HFF-Myc (cell line): ENCODE data around the gene MSI2.

Source experiments
- DNase-seq: peaks from one replicate; pipeline ENCODE4 v3.0.0-alpha.2; 2011; ENCODE audit warnings: low read depth; ENCODE audit errors: extremely low read depth
- H3K4me3 ChIP-seq: replicated peaks from 2 replicates; pipeline ENCODE4 v1.5.1; 2011; ENCODE audit warnings: low read depth, mild to moderate bottlenecking, control low read depth, low read length
- TF ChIP-seq, protein P1 (sequence below): IDR thresholded peaks from 2 replicates; pipeline ENCODE4 v1.5.1; 2012; ENCODE audit warnings: mild to moderate bottlenecking, low read depth, low read length, control low read depth; ENCODE audit errors: missing control alignments

Gene MSI2

GRCh38 chr17:57323391-57323790 is 67.1 kb downstream of the MSI2 start:
- no peak for DNase-seq
- TF ChIP-seq, protein P1, sequence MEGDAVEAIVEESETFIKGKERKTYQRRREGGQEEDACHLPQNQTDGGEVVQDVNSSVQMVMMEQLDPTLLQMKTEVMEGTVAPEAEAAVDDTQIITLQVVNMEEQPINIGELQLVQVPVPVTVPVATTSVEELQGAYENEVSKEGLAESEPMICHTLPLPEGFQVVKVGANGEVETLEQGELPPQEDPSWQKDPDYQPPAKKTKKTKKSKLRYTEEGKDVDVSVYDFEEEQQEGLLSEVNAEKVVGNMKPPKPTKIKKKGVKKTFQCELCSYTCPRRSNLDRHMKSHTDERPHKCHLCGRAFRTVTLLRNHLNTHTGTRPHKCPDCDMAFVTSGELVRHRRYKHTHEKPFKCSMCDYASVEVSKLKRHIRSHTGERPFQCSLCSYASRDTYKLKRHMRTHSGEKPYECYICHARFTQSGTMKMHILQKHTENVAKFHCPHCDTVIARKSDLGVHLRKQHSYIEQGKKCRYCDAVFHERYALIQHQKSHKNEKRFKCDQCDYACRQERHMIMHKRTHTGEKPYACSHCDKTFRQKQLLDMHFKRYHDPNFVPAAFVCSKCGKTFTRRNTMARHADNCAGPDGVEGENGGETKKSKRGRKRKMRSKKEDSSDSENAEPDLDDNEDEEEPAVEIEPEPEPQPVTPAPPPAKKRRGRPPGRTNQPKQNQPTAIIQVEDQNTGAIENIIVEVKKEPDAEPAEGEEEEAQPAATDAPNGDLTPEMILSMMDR = no peak
- H3K4me3 ChIP-seq = no peak overlapping the region

GRCh38 chr17:57324060-57324459 is 67.7 kb downstream of the MSI2 start:
- no peak overlapping the region for H3K4me3 ChIP-seq
- no peak for DNase-seq

DNA sequence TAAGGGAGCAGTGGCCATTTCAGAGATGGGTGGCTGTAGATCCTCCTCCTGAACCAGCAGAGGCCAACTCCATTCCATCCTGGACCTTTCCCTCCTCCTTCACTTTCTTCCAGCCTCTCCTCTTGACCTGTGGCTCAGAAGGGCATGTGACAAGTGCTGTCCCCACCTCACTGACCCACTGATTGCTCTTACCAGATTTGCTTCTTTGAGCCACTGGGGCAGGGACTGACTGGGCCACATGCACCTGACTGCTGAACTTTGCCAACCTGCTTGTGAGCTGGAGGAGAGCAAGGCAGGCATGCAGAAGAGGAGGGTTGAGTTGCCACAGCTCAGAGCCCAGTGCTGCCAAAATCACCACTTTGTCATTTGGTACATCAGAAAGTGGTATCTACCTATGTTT is 68.3 kb downstream of the MSI2 start:
- TF ChIP-seq, protein P1 = no peak
- H3K4me3 ChIP-seq = no peak overlapping the region
- DNase-seq = no peak

More at GRCh38 chr17:57324060-57324459, 67.7 kb downstream of the MSI2 start:
- TF ChIP-seq, protein P1 = no peak

DNA sequence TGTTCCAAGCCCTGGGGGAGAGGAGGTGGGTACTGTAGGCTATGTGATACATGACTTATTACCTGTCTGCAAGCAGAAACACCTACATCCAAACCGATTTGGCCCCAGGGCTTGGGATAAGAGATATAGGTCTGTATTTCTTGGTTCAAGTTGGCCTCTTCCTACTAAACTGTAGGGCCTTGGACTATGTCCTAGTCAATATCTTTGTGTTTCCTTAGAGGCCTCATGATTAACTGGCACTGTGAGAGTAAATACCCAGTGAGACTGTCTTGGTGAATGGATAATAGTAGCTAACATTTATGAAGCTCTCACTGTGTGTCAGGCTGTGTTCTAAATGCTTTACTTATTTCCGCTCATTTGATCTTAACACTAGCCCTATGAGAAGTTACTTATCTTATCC is 70.0 kb downstream of the MSI2 start:
- no peak for DNase-seq
- TF ChIP-seq, protein P1 = no peak
- no peak overlapping the region for H3K4me3 ChIP-seq

DNA sequence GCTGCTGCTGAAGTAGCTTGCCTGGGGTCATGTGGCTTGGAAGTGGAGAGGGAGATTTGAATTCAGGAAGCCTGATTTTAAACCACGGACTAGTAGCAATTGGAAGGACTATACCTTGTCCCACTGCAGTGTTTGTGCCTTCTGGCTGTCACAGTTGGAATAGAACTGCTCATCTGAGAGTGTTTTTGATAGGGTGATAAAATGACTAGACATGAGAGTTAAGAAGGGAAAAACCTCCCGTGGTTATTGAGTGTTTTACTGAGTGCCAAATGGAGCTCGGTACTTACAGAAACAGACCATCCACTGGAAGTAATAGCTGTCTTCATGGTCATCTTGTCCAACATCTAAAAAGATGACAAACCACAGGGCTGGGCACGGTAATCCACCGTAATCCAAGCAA is 70.4 kb downstream of the MSI2 start:
- DNase-seq = no peak
- TF ChIP-seq, protein P1 = no peak

DNA sequence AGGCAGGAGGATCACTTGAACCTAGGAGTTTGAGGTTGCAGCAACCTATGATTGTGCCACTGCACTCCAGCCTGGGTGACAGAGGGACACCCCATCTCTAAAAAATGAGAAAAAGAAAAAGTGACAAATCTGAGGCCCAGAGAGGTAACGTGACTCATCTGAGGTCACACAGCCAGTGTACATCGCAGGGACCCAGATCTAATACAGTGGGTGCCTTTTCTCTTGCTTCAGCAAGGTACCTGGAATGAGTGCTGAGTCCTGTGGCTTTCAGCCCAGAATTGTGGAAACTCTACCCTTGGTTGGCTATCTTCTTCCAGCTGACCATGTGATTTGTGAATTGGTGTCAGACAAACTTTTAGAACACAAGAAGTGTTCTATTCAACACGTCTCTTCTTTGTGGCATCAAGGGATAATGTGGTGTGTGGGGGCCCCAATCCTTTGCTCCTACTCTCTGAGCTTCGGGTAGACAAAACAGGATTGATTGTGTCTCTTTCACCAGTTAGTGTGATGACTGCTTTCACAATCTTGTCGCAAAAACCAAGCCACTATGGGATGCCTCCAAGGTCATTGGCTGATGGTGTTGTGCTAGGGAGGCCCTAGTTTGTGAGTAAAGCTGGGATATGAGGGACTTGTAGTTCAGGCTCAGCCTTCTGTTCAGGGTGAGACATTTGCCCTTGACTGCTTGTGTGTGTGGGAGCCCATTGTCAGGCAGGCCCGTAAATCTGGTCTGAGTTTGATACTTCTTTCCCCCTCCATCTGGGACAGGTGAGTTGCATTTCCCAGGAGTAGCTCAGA is 71.0 kb downstream of the MSI2 start:
- DNase-seq = no peak
- TF ChIP-seq, protein P1 = no peak
- no peak overlapping the region for H3K4me3 ChIP-seq

More for the DNA sequence above, 70.4 kb downstream of the MSI2 start:
- no peak overlapping the region for H3K4me3 ChIP-seq
